ACC112 (cell line): Measurements from ENCODE around the gene FGGY.
"Not testable (repeated sequence)": the region's sequence is repeated elsewhere in the genome, so short reads cannot be mapped to it uniquely, and the experiment has no call there.

ENCODE experiments used
- H2AFZ ChIP-seq: fragments of 200-600 bp; sonication (generic); one replicate; pipeline ENCODE4 v1.6.0; 2017; ENCODE audit warnings: antibody characterized with exemption, low read length; ENCODE audit not compliant: unreplicated experiment
- H3K27ac ChIP-seq: fragments of 200-600 bp; sonication (generic); 2 replicates; pipeline ENCODE4 v1.5.1; 2014; ENCODE audit warnings: low read depth, mild to moderate bottlenecking, antibody characterized with exemption, low read length, moderate library complexity
- H3K27me3 ChIP-seq: fragments of 200-600 bp; sonication (generic); 2 replicates; pipeline ENCODE4 v1.6.1; 2014; ENCODE audit warnings: mild to moderate bottlenecking, antibody characterized with exemption, low read length, moderate library complexity, mixed read lengths; ENCODE audit not compliant: insufficient read depth
- H3K36me3 ChIP-seq: fragments of 200-600 bp; sonication (generic); 2 replicates; pipeline ENCODE4 v1.6.1; 2016; ENCODE audit warnings: mild to moderate bottlenecking, antibody characterized with exemption, low read length, moderate library complexity, mixed read lengths; ENCODE audit not compliant: insufficient read depth
- H3K4me1 ChIP-seq: fragments of 200-600 bp; sonication (generic); one replicate; pipeline ENCODE4 v1.6.1; 2016; ENCODE audit warnings: low read length, mixed read lengths; ENCODE audit not compliant: insufficient read depth, unreplicated experiment, control insufficient read depth
- H3K4me3 ChIP-seq: fragments of 200-600 bp; sonication (generic); 2 replicates; pipeline ENCODE4 v1.5.1; 2014; ENCODE audit warnings: mild to moderate bottlenecking, low read depth, low read length
- H3K79me2 ChIP-seq: fragments of 200-600 bp; sonication (generic); one replicate; pipeline ENCODE4 v1.6.0; 2016; ENCODE audit warnings: low read length; ENCODE audit not compliant: control insufficient read depth, unreplicated experiment, insufficient read depth

The FGGY gene

GRCh38 chr1:59530119-59530518 is 233.2 kb downstream of the FGGY start:
- Histone ChIP-seq H2AFZ (no peak overlapping the region), H3K27ac (no peak overlapping the region), H3K36me3 (no peaks in the 10 kb centered on the region), H3K79me2 (no peaks in the 10 kb centered on the region), H3K4me1 (peaks cover 3% of the 10 kb centered on the region), H3K4me3 (no peak overlapping the region), H3K27me3 (no peaks in the 10 kb centered on the region)

DNA sequence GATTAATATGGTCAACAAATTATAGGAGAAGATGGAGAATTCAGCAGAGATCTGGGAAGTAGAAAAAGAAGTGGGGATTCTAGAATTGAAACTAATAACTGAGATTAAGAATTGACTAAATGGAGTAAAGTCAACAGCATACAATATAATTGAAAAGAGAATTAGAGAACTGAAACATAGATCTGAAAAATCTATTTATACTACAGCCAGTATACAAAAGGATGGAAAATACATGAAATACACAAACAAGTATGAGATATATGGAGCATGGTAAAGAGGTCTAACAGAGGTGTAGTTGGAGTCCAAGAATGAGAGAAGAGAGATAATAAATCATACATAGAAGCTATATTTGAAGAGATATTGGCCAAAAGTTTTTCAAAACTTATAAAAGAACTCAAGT is 235.2 kb downstream of the FGGY start:
- Histone ChIP-seq H2AFZ (no peak overlapping the region), H3K4me1 (no peaks in the 10 kb centered on the region), H3K27ac (no peak overlapping the region), H3K4me3 (no peak overlapping the region), H3K79me2 (no peaks in the 10 kb centered on the region), H3K36me3 (no peaks in the 10 kb centered on the region), H3K27me3 (no peaks in the 10 kb centered on the region)

GRCh38 chr1:59538476-59538875 is 241.6 kb downstream of the FGGY start:
- H3K27ac ChIP-seq, H3K79me2 ChIP-seq, H3K4me1 ChIP-seq, H3K4me3 ChIP-seq, H3K27me3 ChIP-seq, H3K36me3 ChIP-seq, H2AFZ ChIP-seq: not testable (repeated sequence)

DNA sequence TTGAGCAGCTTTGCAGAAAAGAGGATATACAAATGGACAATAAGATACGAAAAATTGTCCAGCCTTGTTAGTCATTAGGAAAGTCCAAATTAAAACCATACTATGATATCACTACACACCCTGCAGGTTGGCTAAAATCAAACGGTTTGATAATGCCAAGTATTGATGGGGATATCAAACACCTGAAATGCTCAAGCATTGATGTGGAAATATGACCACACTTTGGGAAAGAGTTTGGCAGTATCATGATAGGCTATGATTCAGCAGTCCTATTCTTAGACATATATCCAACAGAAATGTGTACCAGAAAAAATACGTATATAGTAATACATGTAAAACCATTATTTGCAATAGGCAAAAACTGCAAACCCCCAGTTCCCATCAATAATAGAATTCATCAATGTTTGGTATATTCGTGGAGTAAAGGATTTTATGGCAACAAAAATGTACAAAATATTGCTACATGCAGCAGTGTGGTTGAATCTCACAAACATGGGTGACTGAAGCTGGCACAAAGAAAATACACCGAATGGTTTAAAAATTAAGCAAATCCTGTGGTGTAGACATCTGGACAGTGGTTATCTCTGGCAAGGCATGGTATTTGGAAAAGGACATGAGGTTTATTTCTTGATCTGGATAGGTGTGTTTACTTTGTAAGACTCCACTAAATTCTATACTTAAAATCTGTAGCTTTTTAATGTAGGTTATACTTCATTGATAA is 243.2 kb downstream of the FGGY start:
- no peak overlapping the region for H2AFZ ChIP-seq
- no peaks in the 10 kb centered on the region for H3K36me3 ChIP-seq
- H3K4me3 ChIP-seq: no peak overlapping the region
- H3K79me2 ChIP-seq: no peaks in the 10 kb centered on the region
- H3K4me1 ChIP-seq: no peaks in the 10 kb centered on the region
- H3K27me3 ChIP-seq: no peaks in the 10 kb centered on the region
- no peak overlapping the region for H3K27ac ChIP-seq

- Histone ChIP-seq H3K36me3 (no peaks in the 10 kb centered on the region), H3K27me3 (no peaks in the 10 kb centered on the region), H3K27ac (no peak overlapping the region), H3K4me3 (no peak overlapping the region), H3K79me2 (no peaks in the 10 kb centered on the region), H3K4me1 (no peaks in the 10 kb centered on the region), H2AFZ (no peak overlapping the region)
These were observed 244.3 kb downstream of the FGGY start for GRCh38 chr1:59541161-59541560.

DNA sequence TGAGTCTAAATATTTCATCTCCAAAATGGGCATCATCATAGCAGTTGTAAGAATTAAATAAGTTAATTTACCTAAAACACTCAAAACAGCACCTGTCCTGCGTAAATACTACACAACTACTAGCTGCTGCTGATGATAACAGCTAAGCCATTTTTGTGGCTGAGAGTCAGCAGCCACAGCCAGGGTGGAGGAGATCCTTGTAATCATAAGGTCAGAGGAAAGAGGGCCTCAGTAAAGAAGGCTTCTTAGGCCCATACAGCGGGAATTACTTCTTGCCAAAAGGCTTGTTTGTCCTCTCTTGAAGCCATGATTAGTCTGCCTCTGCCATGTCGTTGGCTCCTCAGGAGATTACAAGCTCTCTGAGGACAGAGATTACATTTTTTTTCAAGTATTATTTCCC is 245.0 kb downstream of the FGGY start:
- Histone ChIP-seq H3K27ac (no peak overlapping the region), H3K79me2 (no peaks in the 10 kb centered on the region), H2AFZ (no peak overlapping the region), H3K4me1 (no peaks in the 10 kb centered on the region), H3K4me3 (no peak overlapping the region), H3K36me3 (no peaks in the 10 kb centered on the region), H3K27me3 (no peaks in the 10 kb centered on the region)

DNA sequence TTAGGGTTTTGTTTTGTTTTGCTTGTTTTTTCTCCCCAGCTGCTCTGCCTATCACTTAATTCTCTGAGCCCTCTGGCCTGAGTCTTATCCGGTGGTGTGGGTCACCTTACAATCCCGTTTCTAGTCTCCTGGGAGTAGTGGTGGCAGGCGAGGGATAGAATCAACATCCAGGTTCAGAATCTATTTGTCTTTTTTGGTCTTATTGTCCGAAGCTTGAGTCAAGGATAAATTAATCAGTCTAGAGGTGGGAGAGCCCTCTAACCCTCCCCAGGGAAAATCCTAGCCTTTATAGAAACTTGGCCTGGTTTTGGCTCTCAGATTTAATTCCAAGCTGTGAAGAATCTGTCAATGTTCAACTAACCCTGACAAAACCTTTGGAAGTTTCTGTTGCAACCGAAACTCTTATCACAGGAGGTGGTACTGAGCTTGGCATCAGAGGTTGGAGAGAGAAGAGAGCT is 246.3 kb downstream of the FGGY start:
- no peak overlapping the region for H3K4me3 ChIP-seq
- H3K27ac ChIP-seq: no peak overlapping the region
- H3K4me1 ChIP-seq: no peaks in the 10 kb centered on the region
- H3K79me2 ChIP-seq: no peaks in the 10 kb centered on the region
- no peak overlapping the region for H2AFZ ChIP-seq
- H3K36me3 ChIP-seq: no peaks in the 10 kb centered on the region
- H3K27me3 ChIP-seq: no peaks in the 10 kb centered on the region

DNA sequence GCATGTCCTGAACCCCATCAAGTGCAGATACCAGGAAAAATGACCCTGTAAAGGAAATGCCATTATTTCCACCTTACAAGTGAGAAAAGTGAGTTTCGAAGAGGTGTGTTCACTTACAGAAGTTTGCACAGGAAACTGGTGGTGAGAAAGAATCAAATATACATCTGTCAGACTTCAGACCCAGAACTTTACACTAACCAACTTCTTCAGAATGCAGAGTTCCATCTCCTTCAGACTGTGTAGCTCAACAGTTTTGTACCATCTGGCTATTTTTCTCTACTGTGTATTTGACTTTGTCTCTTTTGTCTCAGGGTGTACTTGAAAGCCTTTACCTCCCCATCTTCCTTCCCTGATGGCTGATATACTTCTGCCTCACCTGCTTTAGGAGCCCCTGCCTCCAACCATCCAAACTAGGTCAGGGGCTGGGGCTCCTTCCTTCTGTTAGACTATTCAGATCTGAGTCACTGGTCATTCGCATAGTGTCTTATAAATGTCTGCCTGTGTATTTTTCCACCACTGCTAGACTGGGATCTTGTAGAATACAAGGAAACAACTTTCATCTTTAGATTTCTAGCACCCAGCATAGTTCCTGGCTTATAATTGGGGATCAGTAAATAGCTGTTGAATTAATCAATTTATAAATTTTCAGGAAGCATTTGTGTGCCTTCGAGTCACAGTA is 247.9 kb downstream of the FGGY start:
- Histone ChIP-seq H3K36me3 (no peaks in the 10 kb centered on the region), H2AFZ (no peak overlapping the region), H3K27me3 (no peaks in the 10 kb centered on the region), H3K4me3 (no peak overlapping the region), H3K4me1 (no peaks in the 10 kb centered on the region), H3K79me2 (no peaks in the 10 kb centered on the region), H3K27ac (no peak overlapping the region)

- Histone ChIP-seq H3K79me2 (no peaks in the 10 kb centered on the region), H3K4me1 (peaks cover 7% of the 10 kb centered on the region), H3K27ac (no peak overlapping the region), H2AFZ (no peak overlapping the region), H3K36me3 (no peaks in the 10 kb centered on the region), H3K27me3 (no peaks in the 10 kb centered on the region), H3K4me3 (no peak overlapping the region)
These were observed 248.9 kb downstream of the FGGY start for GRCh38 chr1:59545830-59546229.

DNA sequence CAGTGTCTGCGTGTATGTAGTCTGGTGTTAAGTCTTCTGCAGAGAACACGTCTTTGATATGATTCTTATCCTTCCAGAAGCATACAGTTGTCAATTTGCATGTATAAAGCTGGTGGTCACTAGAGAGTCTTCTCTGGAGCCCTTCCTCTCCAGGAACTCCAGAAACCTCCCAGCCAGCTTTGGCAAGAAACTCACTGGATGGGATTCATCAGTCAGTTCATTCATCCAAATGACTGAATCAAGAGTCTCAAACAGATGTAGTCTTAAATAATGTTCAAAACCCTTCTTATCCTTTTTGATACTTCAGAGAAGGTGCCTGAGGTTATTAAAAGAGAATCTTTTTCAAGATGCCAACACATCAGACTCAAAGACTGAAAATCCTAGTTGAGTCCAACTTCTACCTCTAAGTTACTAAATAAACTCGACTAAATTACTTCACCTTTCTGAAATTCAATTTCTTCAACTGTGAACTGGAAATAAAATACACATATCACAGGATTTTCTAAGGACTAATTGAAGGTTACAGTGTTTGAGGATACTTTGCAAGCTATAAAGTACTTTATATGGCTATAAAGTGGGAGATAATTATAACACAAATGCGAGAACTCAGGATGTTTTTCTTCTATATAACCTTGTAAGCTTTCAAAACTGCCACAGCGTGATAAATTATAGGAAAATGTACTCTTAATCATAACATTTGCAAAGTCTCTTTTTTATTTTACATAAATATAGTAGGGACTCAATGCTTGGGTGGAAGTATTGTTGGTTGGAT is 252.4 kb downstream of the FGGY start:
- H3K4me3 ChIP-seq: no peak overlapping the region
- H3K79me2 ChIP-seq: no peaks in the 10 kb centered on the region
- no peak overlapping the region for H3K27ac ChIP-seq

More for the DNA sequence above, 252.4 kb downstream of the FGGY start:
- Histone ChIP-seq H3K27me3 (no peaks in the 10 kb centered on the region), H3K4me1 (peaks cover 7% of the 10 kb centered on the region), H3K36me3 (no peaks in the 10 kb centered on the region), H2AFZ (no peak overlapping the region)
